Peyer's patch (tissue), 4 donors: ENCODE measurements around the gene S100A12.

ENCODE experiments used
- POLR2A ChIP-seq, 2 donors: fragments of 450-650 bp; IDR thresholded peaks; one replicate each; pipeline ENCODE4 v1.5.1; 2017; ENCODE audit warnings: antibody characterized with exemption in 2 of 2, mild to moderate bottlenecking in 2 of 2, moderate library complexity in 2 of 2
- TF ChIP-seq, protein P1 (sequence below), 6 experiments: fragments of 450-650 bp in 4 of 6; fragments of 200-600 bp in 2 of 6; sonication (generic) in 1 of 6; IDR thresholded peaks; one replicate each; pipeline ENCODE4 v1.5.1; 2017 to 2019; ENCODE audit warnings: antibody characterized with exemption in 6 of 6, mild to moderate bottlenecking in 3 of 6, moderate library complexity in 1 of 6

GRCh38 chr1:153336650-153337049, 38.8 kb downstream of the S100A12 start:
- TF ChIP-seq, protein P1, sequence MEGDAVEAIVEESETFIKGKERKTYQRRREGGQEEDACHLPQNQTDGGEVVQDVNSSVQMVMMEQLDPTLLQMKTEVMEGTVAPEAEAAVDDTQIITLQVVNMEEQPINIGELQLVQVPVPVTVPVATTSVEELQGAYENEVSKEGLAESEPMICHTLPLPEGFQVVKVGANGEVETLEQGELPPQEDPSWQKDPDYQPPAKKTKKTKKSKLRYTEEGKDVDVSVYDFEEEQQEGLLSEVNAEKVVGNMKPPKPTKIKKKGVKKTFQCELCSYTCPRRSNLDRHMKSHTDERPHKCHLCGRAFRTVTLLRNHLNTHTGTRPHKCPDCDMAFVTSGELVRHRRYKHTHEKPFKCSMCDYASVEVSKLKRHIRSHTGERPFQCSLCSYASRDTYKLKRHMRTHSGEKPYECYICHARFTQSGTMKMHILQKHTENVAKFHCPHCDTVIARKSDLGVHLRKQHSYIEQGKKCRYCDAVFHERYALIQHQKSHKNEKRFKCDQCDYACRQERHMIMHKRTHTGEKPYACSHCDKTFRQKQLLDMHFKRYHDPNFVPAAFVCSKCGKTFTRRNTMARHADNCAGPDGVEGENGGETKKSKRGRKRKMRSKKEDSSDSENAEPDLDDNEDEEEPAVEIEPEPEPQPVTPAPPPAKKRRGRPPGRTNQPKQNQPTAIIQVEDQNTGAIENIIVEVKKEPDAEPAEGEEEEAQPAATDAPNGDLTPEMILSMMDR (IDR thresholded peaks at IDR 0.05), result no peak
- TF ChIP-seq POLR2A (IDR thresholded peaks at IDR 0.05), result no peak
